ENCODE results near the gene KRTAP12-3. TPM values are rescaled to one million over a fixed set of nuclear protein-coding genes. Genes with fewer than 3 reads are reported as not detected.

The KRTAP12-3 gene
- total RNA-seq, 4 donors from 2014 or later = not detected

- no peak for DNase-seq
- Histone ChIP-seq H3K4me3 (no peak overlapping the region), H3K27me3 (peaks cover 0 to 13% of the 10 kb centered on the region in 2 donors), H3K36me3 (no peaks in the 10 kb centered on the region), H3K9me3 (no peaks in the 10 kb centered on the region), H3K27ac (no peak overlapping the region), H3K4me1 (no peaks in the 10 kb centered on the region)
- TF ChIP-seq CTCF (IDR thresholded peaks at IDR 0.05) = no peak
- TF ChIP-seq POLR2A (IDR thresholded peaks at IDR 0.05) = no peak
- intact Hi-C loops (cut with DNase I; ENCODE audit: low total_unique reads) = no loop called here
Measured at GRCh38 chr21:44701541-44701940, 43.8 kb downstream of the KRTAP12-3 start.

- no peaks in the 10 kb centered on the region for H3K4me1 ChIP-seq
- no peaks in the 10 kb centered on the region for H3K9me3 ChIP-seq
- H3K27ac ChIP-seq = no peak overlapping the region
- no peak overlapping the region for H3K4me3 ChIP-seq
- H3K27me3 ChIP-seq = peaks cover 0 to 19% of the 10 kb centered on the region in 2 donors
- intact Hi-C loops (cut with DNase I; ENCODE audit: low total_unique reads) = no loop called here
- TF ChIP-seq POLR2A (IDR thresholded peaks at IDR 0.05) = no peak
- no peak for TF ChIP-seq CTCF (IDR thresholded peaks at IDR 0.05)
- no peaks in the 10 kb centered on the region for H3K36me3 ChIP-seq
- peak in 1 of 2 donors; percentile 10 for DNase-seq
Measured at GRCh38 chr21:44702111-44702972, 44.6 kb downstream of the KRTAP12-3 start.

- H3K27ac ChIP-seq = no peak overlapping the region
- no peak overlapping the region for H3K4me3 ChIP-seq
- no peaks in the 10 kb centered on the region for H3K36me3 ChIP-seq
- no peaks in the 10 kb centered on the region for H3K9me3 ChIP-seq
- DNase-seq = peak in 1 of 2 donors; percentile 3
- no peaks in the 10 kb centered on the region for H3K4me1 ChIP-seq
- no peak for TF ChIP-seq POLR2A (IDR thresholded peaks at IDR 0.05)
- peaks cover 0 to 23% of the 10 kb centered on the region in 2 donors for H3K27me3 ChIP-seq
- intact Hi-C loops (cut with DNase I; ENCODE audit: low total_unique reads) = no loop called here
Measured at GRCh38 chr21:44702973-44703730, 45.4 kb downstream of the KRTAP12-3 start.

- Histone ChIP-seq H3K27me3 (peaks cover 0 to 28% of the 10 kb centered on the region in 2 donors), H3K9me3 (no peaks in the 10 kb centered on the region), H3K27ac (no peak overlapping the region), H3K4me3 (no peak overlapping the region), H3K4me1 (no peaks in the 10 kb centered on the region), H3K36me3 (no peaks in the 10 kb centered on the region)
- no peak for TF ChIP-seq POLR2A (IDR thresholded peaks at IDR 0.05)
- no peak for TF ChIP-seq CTCF (IDR thresholded peaks at IDR 0.05)
- intact Hi-C loops (cut with DNase I; ENCODE audit: low total_unique reads) = no loop called here
- DNase-seq = peak in 1 of 2 donors; percentile 7
Measured at GRCh38 chr21:44703731-44704635, 46.3 kb downstream of the KRTAP12-3 start.

- no peaks in the 10 kb centered on the region for H3K4me1 ChIP-seq
- H3K27me3 ChIP-seq = peaks cover 0 to 34% of the 10 kb centered on the region in 2 donors
- no peak for TF ChIP-seq CTCF (IDR thresholded peaks at IDR 0.05)
- TF ChIP-seq POLR2A (IDR thresholded peaks at IDR 0.05) = no peak
- no peak overlapping the region for H3K4me3 ChIP-seq
- no peak overlapping the region for H3K27ac ChIP-seq
- no peaks in the 10 kb centered on the region for H3K36me3 ChIP-seq
- intact Hi-C loops (cut with DNase I; ENCODE audit: low total_unique reads) = no loop called here
- no peaks in the 10 kb centered on the region for H3K9me3 ChIP-seq
- no peak for DNase-seq
Measured at GRCh38 chr21:44704636-44705001, 46.9 kb downstream of the KRTAP12-3 start.

Measured in uterus (tissue), 4 donors.